B cell (primary cell): Measurements from ENCODE around the gene HLCS. TPM values are rescaled to one million over a fixed set of nuclear protein-coding genes. Genes with fewer than 3 reads are reported as not detected.

Source experiments
- ATAC-seq: fragments of 200-7000 bp; cut with Tn5 transposase; one replicate; pipeline ENCODE4 v1.10.0; 2021; ENCODE audit warnings: low read depth, mild to moderate bottlenecking, moderate number of reproducible peaks, moderate library complexity
- CTCF ChIA-PET: fragments of 350-600 bp; sonication (Branson Sonifier 250); formaldehyde crosslinking; loops from one replicate; lab custom pipeline; 2021; ENCODE audit warnings: antibody characterized with exemption, inconsistent platforms; lab: Charles Lee
- POLR2A ChIA-PET: fragments of 350-600 bp; sonication (Branson Sonifier 250); formaldehyde crosslinking; loops from one replicate; lab custom pipeline; 2021; ENCODE audit warnings: antibody characterized with exemption; lab: Charles Lee
- DNase-seq: peaks from one replicate; pipeline ENCODE4 v3.0.0; 2013
- H2AFZ ChIP-seq: 2 replicates; pipeline ENCODE4 v1.6.1; 2012; ENCODE audit warnings: mild to moderate bottlenecking, low read depth, low read length; ENCODE audit not compliant: insufficient read depth, poor library complexity, severe bottlenecking
- H3K27ac ChIP-seq, 2 donors: 1 replicate in 1 of 2; 2 replicates in 1 of 2; pipeline ENCODE4 v1.5.1; 2012 to 2013; ENCODE audit warnings: low read length in 2 of 2, mild to moderate bottlenecking in 2 of 2, moderate library complexity in 1 of 2
- H3K27me3 ChIP-seq, 4 experiments: fragments of 200-600 bp in 1 of 4; sonication (generic) in 1 of 4; replicated peaks in 1 of 4; 1 replicate in 2 of 4; 2 replicates in 2 of 4; pipeline versions ENCODE4 v1.6.1 to v1.7.0; 2013 to 2016; ENCODE audit warnings: low read length in 3 of 4, mild to moderate bottlenecking in 2 of 4, mixed read lengths in 1 of 4, moderate library complexity in 1 of 4; ENCODE audit not compliant: insufficient read depth in 4 of 4, control insufficient read depth in 3 of 4; ENCODE audit errors: control extremely low read depth in 1 of 4
- H3K36me3 ChIP-seq, 2 experiments: replicated peaks in 1 of 2; 1 replicate in 1 of 2; 2 replicates in 1 of 2; pipeline versions ENCODE4 v1.6.1 to v1.7.1; 2013; ENCODE audit warnings: low read length in 1 of 2; ENCODE audit not compliant: insufficient read depth in 2 of 2, control insufficient read depth in 1 of 2; ENCODE audit errors: control extremely low read depth in 1 of 2, extremely low read depth in 1 of 2
- H3K4me1 ChIP-seq, 2 donors: fragments of 200-600 bp in 1 of 2; sonication (generic) in 1 of 2; 1 replicate in 1 of 2; 2 replicates in 1 of 2; pipeline versions ENCODE4 v1.5.1 to v1.6.1; 2013 to 2017; ENCODE audit warnings: low read length in 2 of 2; ENCODE audit not compliant: control insufficient read depth in 2 of 2, insufficient read depth in 2 of 2
- H3K4me2 ChIP-seq: replicated peaks from 2 replicates; pipeline ENCODE3; 2012; ENCODE audit warnings: mild to moderate bottlenecking, low read depth, low read length; ENCODE audit not compliant: poor library complexity, severe bottlenecking
- H3K4me3 ChIP-seq, 5 experiments: fragments of 200-600 bp in 1 of 5; sonication (generic) in 1 of 5; 1 replicate in 3 of 5; 2 replicates in 2 of 5; pipeline versions ENCODE4 v1.5.1 to v1.7.0; 2011 to 2016; ENCODE audit warnings: low read length in 4 of 5, mild to moderate bottlenecking in 4 of 5, low read depth in 2 of 5, control low read depth in 1 of 5, moderate library complexity in 1 of 5; ENCODE audit not compliant: insufficient read depth in 1 of 5; ENCODE audit errors: control extremely low read depth in 1 of 5, extremely low read depth in 1 of 5
- H3K79me2 ChIP-seq: fragments of 200-600 bp; sonication (generic); one replicate; pipeline ENCODE4 v1.6.0; 2016; ENCODE audit warnings: low read length; ENCODE audit not compliant: control insufficient read depth, insufficient read depth
- H3K9ac ChIP-seq: fragments of 200-600 bp; sonication (generic); 2 replicates; pipeline ENCODE4 v1.6.1; 2017; ENCODE audit warnings: mild to moderate bottlenecking, low read length, moderate library complexity
- H3K9me3 ChIP-seq, 3 donors: one replicate each; pipeline versions ENCODE4 v1.6.1 to v1.7.1; 2013; ENCODE audit warnings: low read length in 2 of 3; ENCODE audit not compliant: control insufficient read depth in 2 of 3, insufficient read depth in 1 of 3; ENCODE audit errors: control extremely low read depth in 1 of 3
- H4K20me1 ChIP-seq: 2 replicates; pipeline ENCODE4 v1.6.0; 2012; ENCODE audit warnings: mild to moderate bottlenecking, low read length; ENCODE audit not compliant: insufficient read depth, control insufficient read depth, poor library complexity, severe bottlenecking
- H3K27ac Mint-ChIP-seq: one replicate; pipeline ENCODE4 v1.8.0; 2021; ENCODE audit warnings: mixed read lengths
- H3K27me3 Mint-ChIP-seq: one replicate; pipeline ENCODE4 v1.8.0; 2021; ENCODE audit warnings: mixed read lengths
- H3K4me1 Mint-ChIP-seq: one replicate; pipeline ENCODE4 v1.8.0; 2021; ENCODE audit warnings: mixed read lengths
- H3K4me3 Mint-ChIP-seq: one replicate; pipeline ENCODE4 v1.8.0; 2021; ENCODE audit warnings: mixed read lengths
- H3K9me3 Mint-ChIP-seq: one replicate; pipeline ENCODE4 v1.8.0; 2022; ENCODE audit warnings: mixed read lengths; ENCODE audit not compliant: insufficient read depth
- CTCF ChIP-seq: fragments of 200-600 bp; IDR thresholded peaks from one replicate; pipeline ENCODE4 v1.8.0; 2022; ENCODE audit warnings: antibody characterized with exemption, mild to moderate bottlenecking
- EZH2 ChIP-seq: IDR thresholded peaks from 2 replicates; pipeline ENCODE4 v1.6.1; 2012; ENCODE audit warnings: borderline replicate concordance, low read depth, mild to moderate bottlenecking, moderate library complexity, low read length; ENCODE audit not compliant: insufficient read depth, poor library complexity, severe bottlenecking
- WGBS: methylation state at CpG from one replicate; pipeline ENCODE4 v1.1.5; 2013; ENCODE audit warnings: missing lambda C conversion rate; ENCODE audit not compliant: insufficient coverage; 5-methylcytosine and 5-hydroxymethylcytosine counted together
- intact Hi-C: fragments of 100-400 bp; cut with micrococcal nuclease; formaldehyde crosslinking; loops from one replicate; pipeline ENCODE4 v1.10.0; 2022
- polyA plus RNA-seq: library from polyadenylated mRNA; depleted of rRNA; stranded (reverse); fragments of >200 nt; gene quantifications from 2 replicates; pipeline ENCODE4 v1.2.3, GENCODE V29; 2012
- total RNA-seq, 2 donors: library from RNA; stranded (reverse); fragments of 120-200 nt in 1 of 2; gene quantifications; 1 replicate in 1 of 2; 2 replicates in 1 of 2; pipeline versions ENCODE4 v1.2.3 to v1.2.4, GENCODE V29; 2013 to 2022

The HLCS gene
- total and polyA plus RNA-seq, 2 donors (not counting 1 experiment from before 2014, with no cell fraction given), result 4.4 to 14.7 TPM

GRCh38 chr21:36828891-36829515 lies 137.5 kb downstream of the HLCS start:
- Histone ChIP-seq H3K36me3 (no peaks in the 10 kb centered on the region), H3K4me2 (no peak overlapping the region), H3K4me3 (no peak overlapping the region), H4K20me1 (no peaks in the 10 kb centered on the region), H3K27me3 (no peaks in the 10 kb centered on the region), H3K9ac (no peak overlapping the region), H3K79me2 (no peaks in the 10 kb centered on the region), H2AFZ (no peak overlapping the region), H3K27ac (no peak overlapping the region), H3K4me1 (no peaks in the 10 kb centered on the region), H3K9me3 (no peaks in the 10 kb centered on the region)
- intact Hi-C loops, result no loop called here
- WGBS, result 81% methylated on average over 2 of the region's 4 CpGs
- POLR2A ChIA-PET, result no interaction called here
- no peak overlapping the region for H3K27ac Mint-ChIP-seq
- H3K27me3 Mint-ChIP-seq, result no peaks in the 10 kb centered on the region
- ATAC-seq (no peak), DNase-seq (no peak)
- CTCF ChIA-PET, result no interaction called here
- H3K4me3 Mint-ChIP-seq, result no peak overlapping the region
- no peak for TF ChIP-seq CTCF
- no peak for TF ChIP-seq EZH2
- no peaks in the 10 kb centered on the region for H3K9me3 Mint-ChIP-seq
- no peaks in the 10 kb centered on the region for H3K4me1 Mint-ChIP-seq

GRCh38 chr21:36828208-36828607 lies 138.3 kb downstream of the HLCS start:
- intact Hi-C loops, result no loop called here
- H3K79me2 ChIP-seq, result no peaks in the 10 kb centered on the region
- H3K27me3 Mint-ChIP-seq, result no peaks in the 10 kb centered on the region
- no peak overlapping the region for H3K4me3 Mint-ChIP-seq
- no peak overlapping the region for H3K27ac Mint-ChIP-seq
- no peaks in the 10 kb centered on the region for H3K9me3 Mint-ChIP-seq
- no peak overlapping the region for H3K9ac ChIP-seq
- H3K36me3 ChIP-seq, result no peaks in the 10 kb centered on the region
- DNase-seq (no peak), ATAC-seq (no peak)
- no peaks in the 10 kb centered on the region for H3K27me3 ChIP-seq
- WGBS, result no CpG with 5 or more reads among the region's 3 CpGs
- no peak overlapping the region for H2AFZ ChIP-seq
- TF ChIP-seq CTCF (no peak), EZH2 (no peak)
- no peak overlapping the region for H3K4me3 ChIP-seq
- CTCF ChIA-PET, result no interaction called here
- POLR2A ChIA-PET, result no interaction called here
- no peaks in the 10 kb centered on the region for H3K4me1 ChIP-seq
- no peaks in the 10 kb centered on the region for H3K4me1 Mint-ChIP-seq
- no peak overlapping the region for H3K4me2 ChIP-seq
- H3K9me3 ChIP-seq, result no peaks in the 10 kb centered on the region
- no peaks in the 10 kb centered on the region for H4K20me1 ChIP-seq
- no peak overlapping the region for H3K27ac ChIP-seq
